H1 (cell line): ENCODE measurements around the gene SLC43A2. TPM values are rescaled to one million over a fixed set of nuclear protein-coding genes. Genes with fewer than 3 reads are reported as not detected.

Source experiments
- CTCF ChIA-PET: fragments of 300-600 bp; sonication (Branson Sonifier 250); formaldehyde crosslinking; loops from one replicate; lab custom pipeline; 2021; ENCODE audit not compliant: partially characterized antibody; lab: Charles Lee
- POLR2A ChIA-PET: fragments of 300-600 bp; sonication (Branson Sonifier 250); formaldehyde crosslinking; loops from one replicate; lab custom pipeline; 2021; ENCODE audit warnings: inconsistent platforms; ENCODE audit not compliant: partially characterized antibody; lab: Charles Lee
- DNase-seq, 2 experiments: peaks; one replicate each; pipeline versions ENCODE4 v3.0.0 to v3.0.0-alpha.2; 2010 to 2022; ENCODE audit warnings: low spot score in 2 of 2, low read depth in 1 of 2, mixed read lengths in 1 of 2
- FAIRE-seq: peaks from 2 replicates; lab custom pipeline; 2011; peaks lifted over from hg19 to GRCh38; lab: Jason Lieb, UNC
- H2AFZ ChIP-seq: 2 replicates; pipeline ENCODE4 v1.8.1; 2012; ENCODE audit warnings: low read length, inconsistent platforms
- H2AK5ac ChIP-seq: 2 replicates; pipeline ENCODE4 v1.6.1; 2013; ENCODE audit warnings: low read depth, low read length
- H2BK120ac ChIP-seq: replicated peaks from 2 replicates; pipeline ENCODE3; 2013; ENCODE audit warnings: low read depth, low read length, inconsistent platforms
- H2BK12ac ChIP-seq: 2 replicates; pipeline ENCODE4 v1.6.1; 2013; ENCODE audit warnings: low read depth, low read length
- H2BK15ac ChIP-seq: 2 replicates; pipeline ENCODE4 v1.6.1; 2013; ENCODE audit warnings: low read length
- H2BK20ac ChIP-seq: 2 replicates; pipeline ENCODE4 v1.6.1; 2013; ENCODE audit warnings: low read length
- H2BK5ac ChIP-seq: 2 replicates; pipeline ENCODE4 v1.6.1; 2013; ENCODE audit warnings: low read depth, low read length
- H3K14ac ChIP-seq: 2 replicates; pipeline ENCODE4 v1.6.1; 2013; ENCODE audit warnings: inconsistent platforms; ENCODE audit not compliant: insufficient read length
- H3K18ac ChIP-seq: 2 replicates; pipeline ENCODE4 v1.6.1; 2013; ENCODE audit warnings: low read length; ENCODE audit errors: extremely low read depth
- H3K23ac ChIP-seq: 2 replicates; pipeline ENCODE4 v1.6.1; 2013; ENCODE audit warnings: inconsistent platforms; ENCODE audit not compliant: insufficient read length
- H3K23me2 ChIP-seq: 2 replicates; pipeline ENCODE4 v1.6.1; 2013; ENCODE audit warnings: low read depth, low read length
- H3K27ac ChIP-seq: 2 replicates; pipeline ENCODE4 v1.6.1; 2011; ENCODE audit warnings: low read depth, low read length, inconsistent platforms
- H3K27me3 ChIP-seq, 4 experiments: replicated peaks in 1 of 4; 1 replicate in 1 of 4; 2 replicates in 3 of 4; pipeline versions ENCODE4 v1.6.1 to v1.8.1; 2011 to 2013; ENCODE audit warnings: low read length in 3 of 4, mild to moderate bottlenecking in 3 of 4, inconsistent platforms in 2 of 4, mixed read lengths in 2 of 4, moderate library complexity in 1 of 4; ENCODE audit not compliant: control insufficient read depth in 3 of 4, insufficient read depth in 3 of 4; ENCODE audit errors: extremely low read depth in 1 of 4
- H3K36me3 ChIP-seq, 4 experiments: 2 replicates each; pipeline versions ENCODE4 v1.6.1 to v1.8.1; 2011 to 2013; ENCODE audit warnings: mild to moderate bottlenecking in 4 of 4, low read length in 3 of 4, moderate library complexity in 2 of 4, control low read depth in 1 of 4, inconsistent platforms in 1 of 4; ENCODE audit not compliant: insufficient read depth in 4 of 4, control insufficient read depth in 2 of 4
- H3K4ac ChIP-seq: replicated peaks from 2 replicates; pipeline ENCODE3; 2013; ENCODE audit warnings: low read length, low read depth, mixed read lengths, inconsistent platforms; ENCODE audit not compliant: insufficient read length
- H3K4me1 ChIP-seq, 4 experiments: replicated peaks in 1 of 4; 1 replicate in 1 of 4; 2 replicates in 3 of 4; pipeline versions ENCODE4 v1.6.1 to v1.8.1; 2011 to 2013; ENCODE audit warnings: low read length in 3 of 4, inconsistent platforms in 2 of 4, mixed read lengths in 1 of 4; ENCODE audit not compliant: insufficient read depth in 4 of 4, control insufficient read depth in 3 of 4
- H3K4me2 ChIP-seq, 2 experiments: 2 replicates each; pipeline versions ENCODE4 v1.6.1 to v1.8.1; 2011 to 2013; ENCODE audit warnings: low read depth in 2 of 2, low read length in 2 of 2, control low read depth in 1 of 2, inconsistent platforms in 1 of 2, mild to moderate bottlenecking in 1 of 2; ENCODE audit not compliant: insufficient read depth in 1 of 2
- H3K4me3 ChIP-seq, 4 experiments: fragments of 200-600, 300-600 bp in 1 of 4; sonication (generic), shearing (Covaris generic), sonication (Bioruptor Twin) in 1 of 4; 2 replicates each; pipeline versions ENCODE4 v1.5.1 to v1.8.1; 2011 to 2016; ENCODE audit warnings: low read length in 4 of 4, low read depth in 3 of 4, control low read depth in 2 of 4, inconsistent platforms in 2 of 4, mild to moderate bottlenecking in 2 of 4, mixed read lengths in 1 of 4, moderate library complexity in 1 of 4; ENCODE audit not compliant: insufficient read depth in 2 of 4; ENCODE audit errors: extremely low read depth in 1 of 4
- H3K56ac ChIP-seq: replicated peaks from 2 replicates; pipeline ENCODE3; 2013; ENCODE audit warnings: low read depth, mild to moderate bottlenecking, mixed read lengths, low read length, inconsistent platforms; ENCODE audit not compliant: insufficient read length
- H3K79me1 ChIP-seq: 2 replicates; pipeline ENCODE4 v1.6.1; 2013; ENCODE audit warnings: low read depth, low read length, control low read depth
- H3K79me2 ChIP-seq, 2 experiments: 2 replicates each; pipeline versions ENCODE4 v1.6.1 to v1.8.1; 2012 to 2013; ENCODE audit warnings: low read length in 2 of 2, mild to moderate bottlenecking in 2 of 2, inconsistent platforms in 1 of 2; ENCODE audit not compliant: insufficient read depth in 2 of 2, control insufficient read depth in 1 of 2
- H3K9ac ChIP-seq, 4 experiments: replicated peaks in 1 of 4; 1 replicate in 1 of 4; 2 replicates in 3 of 4; pipeline versions ENCODE4 v1.6.1 to v1.8.1; 2011 to 2013; ENCODE audit warnings: low read depth in 3 of 4, low read length in 3 of 4, control low read depth in 2 of 4, mild to moderate bottlenecking in 2 of 4, moderate library complexity in 2 of 4, inconsistent platforms in 1 of 4; ENCODE audit errors: extremely low read depth in 1 of 4
- H3K9me3 ChIP-seq, 2 experiments: 2 replicates each; pipeline versions ENCODE4 v1.6.1 to v1.8.1; 2012 to 2013; ENCODE audit warnings: mild to moderate bottlenecking in 2 of 2, moderate library complexity in 2 of 2, control low read depth in 1 of 2, inconsistent platforms in 1 of 2, low read depth in 1 of 2, low read length in 1 of 2, mixed read lengths in 1 of 2; ENCODE audit not compliant: insufficient read depth in 2 of 2
- H4K20me1 ChIP-seq, 2 experiments: replicated peaks in 1 of 2; 2 replicates each; pipeline versions ENCODE3 to v1.8.1; 2011 to 2013; ENCODE audit warnings: inconsistent platforms in 2 of 2, low read length in 2 of 2, mild to moderate bottlenecking in 1 of 2; ENCODE audit not compliant: insufficient read depth in 2 of 2, control insufficient read depth in 1 of 2
- H4K5ac ChIP-seq: 2 replicates; pipeline ENCODE4 v1.6.1; 2013; ENCODE audit warnings: low read length, low read depth, mixed read lengths, inconsistent platforms; ENCODE audit not compliant: insufficient read length
- H4K8ac ChIP-seq: 2 replicates; pipeline ENCODE4 v1.8.0; 2013; ENCODE audit warnings: mild to moderate bottlenecking, moderate library complexity, low read length, inconsistent platforms; ENCODE audit not compliant: insufficient read depth; ENCODE audit errors: extremely low read depth
- H4K91ac ChIP-seq: replicated peaks from 2 replicates; pipeline ENCODE3; 2013; ENCODE audit warnings: low read length, mixed read lengths, inconsistent platforms; ENCODE audit not compliant: insufficient read length
- BACH1 ChIP-seq: IDR thresholded peaks from 2 replicates; pipeline ENCODE4 v1.6.1; 2012; ENCODE audit warnings: low read length, improper control_type of control experiment
- BCL11A ChIP-seq, 2 experiments: IDR thresholded peaks; one replicate each; pipeline ENCODE4 v1.6.1; 2011; ENCODE audit warnings: low read depth in 2 of 2, low read length in 2 of 2, mild to moderate bottlenecking in 2 of 2
- BRCA1 ChIP-seq: IDR thresholded peaks from 2 replicates; pipeline ENCODE4 v1.6.1; 2012; ENCODE audit warnings: low read depth, low read length, improper control_type of control experiment
- CHD2 ChIP-seq: IDR thresholded peaks from 2 replicates; pipeline ENCODE4 v1.6.1; 2012; ENCODE audit warnings: low read length, improper control_type of control experiment
- KDM1A ChIP-seq: fragments of 200-600, 300-600 bp; sonication (generic); IDR thresholded peaks from 2 replicates; pipeline ENCODE4 v1.7.1; 2016; ENCODE audit warnings: mild to moderate bottlenecking, low read length, borderline replicate concordance
- NANOG ChIP-seq: IDR thresholded peaks from 2 replicates; pipeline ENCODE4 v1.6.1; 2011; ENCODE audit warnings: low read length, low read depth, mild to moderate bottlenecking, inconsistent platforms; ENCODE audit not compliant: insufficient read depth, poor library complexity, severe bottlenecking
- SIX5 ChIP-seq: IDR thresholded peaks from 2 replicates; pipeline ENCODE4 v1.6.1; 2011; ENCODE audit warnings: mild to moderate bottlenecking, low read depth, low read length
- SP2 ChIP-seq: IDR thresholded peaks from 2 replicates; pipeline ENCODE4 v1.6.1; 2012; ENCODE audit warnings: mild to moderate bottlenecking, low read length, inconsistent platforms
- TAF7 ChIP-seq: optimal IDR thresholded peaks from 2 replicates; pipeline ENCODE3; 2011; ENCODE audit warnings: low read depth, mild to moderate bottlenecking, inconsistent platforms, low read length, moderate library complexity, borderline replicate concordance
- TEAD4 ChIP-seq: IDR thresholded peaks from 2 replicates; pipeline ENCODE4 v1.6.1; 2012; ENCODE audit warnings: low read depth, low read length, inconsistent platforms, mixed read lengths
- WGBS, 2 experiments: shearing (Covaris generic) in 1 of 2; methylation state at CpG; one replicate each; pipeline versions ENCODE4 v1.1.6 to v1.1.7; 2013 to 2015; ENCODE audit warnings: low lambda C conversion rate in 2 of 2, mixed read lengths in 2 of 2, inconsistent platforms in 1 of 2, low coverage in 1 of 2, missing lambda C conversion rate in 1 of 2; ENCODE audit not compliant: insufficient replicate concordance in 2 of 2, insufficient coverage in 1 of 2, insufficient read length in 1 of 2; ENCODE audit errors: extremely low coverage in 1 of 2, missing lambda C conversion rate in 1 of 2; 5-methylcytosine and 5-hydroxymethylcytosine counted together
- polyA plus RNA-seq, 7 experiments: library from polyadenylated mRNA; depleted of rRNA in 3 of 7; stranded (reverse) in 5 of 7; unstranded in 2 of 7; fragments of >200 nt in 5 of 7; fragments of 200-250 nt in 2 of 7; gene quantifications; 1 replicate in 5 of 7; 2 replicates in 1 of 7; 4 replicates in 1 of 7; pipeline versions ENCODE4 v1.2.1 to v1.2.3, GENCODE V29; 2011 to 2013; ENCODE audit warnings: missing spikeins in 2 of 7, mixed read lengths in 2 of 7
- total RNA-seq: library from RNA; stranded (reverse); fragmentation: NEBNext Ultra II Directional; extraction: Animal tissue kit (Norgen Biotek cat#: 25700); gene quantifications from 2 replicates; pipeline ENCODE4 v1.2.1, GENCODE V29; 2021

Gene SLC43A2
- total and polyA plus RNA-seq, 2 of the 8 experiments (the other 6 are each of a cell fraction or from before 2014, with no cell fraction given), result 6.6 to 10.5 TPM

DNA sequence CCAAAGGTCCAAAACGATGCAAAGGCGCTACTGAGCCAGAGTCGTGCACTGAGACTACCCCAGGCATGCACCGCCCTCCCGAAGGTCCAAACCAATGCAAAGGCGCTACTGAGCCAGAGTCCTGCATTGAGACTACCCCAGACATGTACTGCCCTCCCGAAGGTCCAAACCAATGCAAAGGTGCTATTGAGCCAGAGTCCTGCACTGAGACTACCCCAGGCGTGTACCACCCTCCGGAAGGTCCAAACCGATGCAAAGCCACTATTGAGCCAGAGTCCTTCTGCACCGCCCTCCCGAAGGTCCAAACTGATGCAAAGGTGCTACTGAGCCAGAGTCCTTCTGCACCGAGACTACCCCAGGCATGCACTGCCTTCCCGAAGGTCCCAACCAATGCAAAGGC is 27.1 kb downstream of the SLC43A2 start:
- Histone ChIP-seq H2BK12ac (no peak overlapping the region), H3K9me3 (peaks cover 5 to 10% of the 10 kb centered on the region in 2 experiments; a peak in 2 of 4 replicates), H3K14ac (no peak overlapping the region), H2AFZ (no peak overlapping the region), H3K4ac (no peak overlapping the region), H4K8ac (no peak overlapping the region), H3K4me2 (no peak overlapping the region), H4K20me1 (no peaks in the 10 kb centered on the region), H4K91ac (no peak overlapping the region), H3K23me2 (no peaks in the 10 kb centered on the region), H3K18ac (no peak overlapping the region; the same call in 1 of the 2 replicates), H4K5ac (no peak overlapping the region), H3K27me3 (no peaks in the 10 kb centered on the region), H2BK20ac (no peak overlapping the region), H2BK120ac (no peak overlapping the region), H3K4me3 (no peak overlapping the region), H3K9ac (no peak overlapping the region), H3K27ac (no peak overlapping the region), H3K79me1 (no peaks in the 10 kb centered on the region), H3K56ac (no peak overlapping the region), H3K36me3 (no peaks in the 10 kb centered on the region), H2AK5ac (0 out of 2 replicates have a peak overlapping the region, but pooled peaks have one; percentile 53), H2BK15ac (no peak overlapping the region; the same call in 1 of the 2 replicates), H3K4me1 (peaks cover 0 to 14% (median 11%) of the 10 kb centered on the region in 4 experiments; a peak in 6 of 7 replicates), H3K79me2 (no peaks in the 10 kb centered on the region), H3K23ac (no peak overlapping the region), H2BK5ac (0 out of 2 replicates have a peak overlapping the region, but pooled peaks have one; percentile 24)
- CTCF ChIA-PET, result interaction anchor here (1.0 kb wide), 1 partner anchor 68 kb away, joined by 3 read pairs; no protein-coding TSS in a partner anchor
- DNase-seq (no peak), FAIRE-seq (no peak)
- TF ChIP-seq TEAD4, result no peak
- no peak for TF ChIP-seq NANOG
- TF ChIP-seq BRCA1, result no peak
- TF ChIP-seq BACH1, result no peak
- no peak for TF ChIP-seq CHD2
- TF ChIP-seq KDM1A, result no peak
- no peak for TF ChIP-seq TAF7
- TF ChIP-seq BCL11A (IDR thresholded peaks at IDR 0.05; ENCODE audit: low read depth in 2 of 2, low read length in 2 of 2), result no peak
- TF ChIP-seq SIX5, result no peak
- no peak for TF ChIP-seq SP2
- POLR2A ChIA-PET, result interaction anchor here (0.6 kb wide), 1 partner anchor 78 kb away, joined by 4 read pairs; no protein-coding TSS in a partner anchor
- 96% methylated on average over 14 of the region's 14 CpGs; no CpG with 5 or more reads in 1 of the 2 experiments for WGBS, 2 experiments
